OCI-LY3 (cell line): ENCODE measurements around the gene YIPF6.

Source experiments
- H2AFZ ChIP-seq: fragments of 200-600, 300-600 bp; shearing (Covaris generic); 2 replicates; pipeline ENCODE4 v1.6.0; 2014; ENCODE audit warnings: antibody characterized with exemption, low read depth, low read length
- H3K27ac ChIP-seq: fragments of 200-600, 300-600 bp; sonication (generic); 2 replicates; pipeline ENCODE4 v1.5.1; 2014; ENCODE audit warnings: mild to moderate bottlenecking, low read length, moderate library complexity, mixed read lengths
- H3K27me3 ChIP-seq: fragments of 200-600, 300-600 bp; sonication (generic); 2 replicates; pipeline ENCODE4 v1.6.1; 2014; ENCODE audit warnings: low read depth, low read length, mixed read lengths
- H3K36me3 ChIP-seq: fragments of 200-600, 300-600 bp; sonication (generic); replicated peaks from 2 replicates; pipeline ENCODE3; 2014; ENCODE audit warnings: low read depth, low read length, mixed read lengths
- H3K4me1 ChIP-seq: fragments of 300-600, 200-600 bp; sonication (generic); 2 replicates; pipeline ENCODE4 v1.6.1; 2014; ENCODE audit warnings: low read length, mixed read lengths
- H3K4me2 ChIP-seq: fragments of 200-600, 300-600 bp; sonication (generic); 2 replicates; pipeline ENCODE4 v1.6.1; 2014; ENCODE audit warnings: low read length, mixed read lengths
- H3K4me3 ChIP-seq: fragments of 300-600, 200-600 bp; sonication (generic); 2 replicates; pipeline ENCODE4 v1.5.1; 2014; ENCODE audit warnings: antibody characterized with exemption, mild to moderate bottlenecking, low read length, moderate library complexity
- H3K79me2 ChIP-seq: fragments of 300-600, 200-600 bp; shearing (Covaris generic); 2 replicates; pipeline ENCODE4 v1.6.1; 2014; ENCODE audit warnings: mild to moderate bottlenecking, low read length, mixed read lengths
- H3K9ac ChIP-seq: fragments of 300-600, 200-600 bp; shearing (Covaris generic); 2 replicates; pipeline ENCODE4 v1.6.0; 2014; ENCODE audit warnings: mild to moderate bottlenecking, low read length, moderate library complexity
- H3K9me3 ChIP-seq: fragments of 200-600, 300-600 bp; shearing (Covaris generic); 2 replicates; pipeline ENCODE4 v1.6.1; 2014; ENCODE audit warnings: low read length, mixed read lengths; ENCODE audit not compliant: insufficient read depth
- H4K20me1 ChIP-seq: fragments of 200-600, 300-600 bp; sonication (generic); 2 replicates; pipeline ENCODE4 v1.6.1; 2016; ENCODE audit warnings: low read length, mixed read lengths; ENCODE audit not compliant: insufficient read depth
- EZH2phosphoT487 ChIP-seq: fragments of 200-600 bp; shearing (Covaris generic); IDR thresholded peaks from 2 replicates; pipeline ENCODE4 v1.6.1; 2018; ENCODE audit warnings: antibody characterized with exemption, mixed run types, low read depth
- TF ChIP-seq, protein P1 (sequence below): fragments of 200-600, 300-600 bp; sonication (generic); IDR thresholded peaks from 2 replicates; pipeline ENCODE4 v1.5.1; 2014; ENCODE audit warnings: antibody characterized with exemption, low read length, low read depth

The YIPF6 gene

GRCh38 chrX:68461093-68461492 lies 37.8 kb upstream of the YIPF6 start:
- TF ChIP-seq, protein P1, sequence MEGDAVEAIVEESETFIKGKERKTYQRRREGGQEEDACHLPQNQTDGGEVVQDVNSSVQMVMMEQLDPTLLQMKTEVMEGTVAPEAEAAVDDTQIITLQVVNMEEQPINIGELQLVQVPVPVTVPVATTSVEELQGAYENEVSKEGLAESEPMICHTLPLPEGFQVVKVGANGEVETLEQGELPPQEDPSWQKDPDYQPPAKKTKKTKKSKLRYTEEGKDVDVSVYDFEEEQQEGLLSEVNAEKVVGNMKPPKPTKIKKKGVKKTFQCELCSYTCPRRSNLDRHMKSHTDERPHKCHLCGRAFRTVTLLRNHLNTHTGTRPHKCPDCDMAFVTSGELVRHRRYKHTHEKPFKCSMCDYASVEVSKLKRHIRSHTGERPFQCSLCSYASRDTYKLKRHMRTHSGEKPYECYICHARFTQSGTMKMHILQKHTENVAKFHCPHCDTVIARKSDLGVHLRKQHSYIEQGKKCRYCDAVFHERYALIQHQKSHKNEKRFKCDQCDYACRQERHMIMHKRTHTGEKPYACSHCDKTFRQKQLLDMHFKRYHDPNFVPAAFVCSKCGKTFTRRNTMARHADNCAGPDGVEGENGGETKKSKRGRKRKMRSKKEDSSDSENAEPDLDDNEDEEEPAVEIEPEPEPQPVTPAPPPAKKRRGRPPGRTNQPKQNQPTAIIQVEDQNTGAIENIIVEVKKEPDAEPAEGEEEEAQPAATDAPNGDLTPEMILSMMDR = no peak
- TF ChIP-seq EZH2phosphoT487 = no peak
- no peak overlapping the region for H3K9ac ChIP-seq
- H3K79me2 ChIP-seq = no peaks in the 10 kb centered on the region
- no peaks in the 10 kb centered on the region for H3K36me3 ChIP-seq
- H2AFZ ChIP-seq = no peak overlapping the region
- no peaks in the 10 kb centered on the region for H4K20me1 ChIP-seq
- no peaks in the 10 kb centered on the region for H3K4me1 ChIP-seq
- no peak overlapping the region for H3K4me3 ChIP-seq
- no peak overlapping the region for H3K4me2 ChIP-seq
- no peaks in the 10 kb centered on the region for H3K9me3 ChIP-seq
- H3K27me3 ChIP-seq = no peaks in the 10 kb centered on the region
- H3K27ac ChIP-seq = no peak overlapping the region

- H2AFZ ChIP-seq = no peak overlapping the region
- no peak overlapping the region for H3K4me2 ChIP-seq
Measured at GRCh38 chrX:68461576-68461975, 37.3 kb upstream of the YIPF6 start.

DNA sequence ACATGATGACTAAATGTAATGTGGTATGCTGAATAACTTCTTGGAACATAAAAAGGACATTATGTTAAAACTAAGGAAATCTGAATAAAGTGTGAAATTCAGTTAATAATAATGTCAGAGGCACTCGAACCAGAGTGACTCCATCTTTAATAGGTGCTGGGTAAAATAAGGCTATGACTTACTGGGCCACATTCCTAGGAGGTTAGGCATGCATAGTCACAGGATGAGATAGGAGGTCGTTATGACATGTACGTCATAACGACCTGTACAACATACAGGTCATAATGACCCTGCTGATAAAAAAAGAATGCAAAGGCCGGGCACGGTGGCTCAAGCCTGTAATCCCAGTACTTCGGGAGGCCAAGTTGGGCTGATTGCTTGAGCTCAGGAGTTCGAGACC lies 36.7 kb upstream of the YIPF6 start:
- Histone ChIP-seq H3K4me2 (no peak overlapping the region), H3K4me1 (no peaks in the 10 kb centered on the region), H4K20me1 (no peaks in the 10 kb centered on the region)

More at GRCh38 chrX:68461576-68461975, 37.3 kb upstream of the YIPF6 start:
- H3K79me2 ChIP-seq = no peaks in the 10 kb centered on the region
- TF ChIP-seq EZH2phosphoT487 = no peak
- TF ChIP-seq, protein P1 = no peak
- no peaks in the 10 kb centered on the region for H3K4me1 ChIP-seq
- no peak overlapping the region for H3K4me3 ChIP-seq
- no peaks in the 10 kb centered on the region for H3K9me3 ChIP-seq
- H3K27ac ChIP-seq = no peak overlapping the region
- no peaks in the 10 kb centered on the region for H4K20me1 ChIP-seq
- no peaks in the 10 kb centered on the region for H3K27me3 ChIP-seq
- H3K9ac ChIP-seq = no peak overlapping the region
- no peaks in the 10 kb centered on the region for H3K36me3 ChIP-seq

GRCh38 chrX:68462653-68463052 lies 36.2 kb upstream of the YIPF6 start:
- TF ChIP-seq, protein P1 = peak; percentile 37
- TF ChIP-seq EZH2phosphoT487 = no peak
- Histone ChIP-seq H3K27ac (no peak overlapping the region), H3K9ac (no peak overlapping the region), H3K9me3 (no peaks in the 10 kb centered on the region), H3K27me3 (no peaks in the 10 kb centered on the region), H4K20me1 (no peaks in the 10 kb centered on the region), H3K79me2 (no peaks in the 10 kb centered on the region), H2AFZ (peak overlapping the region; percentile 39; the same call in 1 of the 2 replicates), H3K4me2 (peak overlapping the region; percentile 36; the same call in 1 of the 2 replicates), H3K4me3 (no peak overlapping the region), H3K4me1 (no peaks in the 10 kb centered on the region), H3K36me3 (no peaks in the 10 kb centered on the region)

More for the DNA sequence above, 36.7 kb upstream of the YIPF6 start:
- Histone ChIP-seq H3K9ac (no peak overlapping the region), H3K27ac (no peak overlapping the region), H3K9me3 (no peaks in the 10 kb centered on the region), H3K27me3 (no peaks in the 10 kb centered on the region), H2AFZ (no peak overlapping the region), H3K36me3 (no peaks in the 10 kb centered on the region), H3K79me2 (no peaks in the 10 kb centered on the region), H3K4me3 (no peak overlapping the region)
- no peak for TF ChIP-seq EZH2phosphoT487
- TF ChIP-seq, protein P1 = no peak
